GM13976 (cell line): ENCODE results near the gene NFASC.

Experiments used
- DNase-seq: peaks from one replicate; pipeline ENCODE4 v3.0.0; 2012; ENCODE audit warnings: low spot score
- in situ Hi-C: fragments of 300-500 bp; cut with MboI; formaldehyde crosslinking; loops from one replicate; pipeline ENCODE4 v1.12.0; 2022; ENCODE audit warnings: low sequenced_read_pairs, mixed read lengths, inconsistent platforms; ENCODE audit not compliant: unreplicated experiment
- TF ChIP-seq, protein P1 (sequence below): IDR thresholded peaks from 2 replicates; pipeline ENCODE4 v1.5.1; 2012; ENCODE audit warnings: borderline replicate concordance, mild to moderate bottlenecking; ENCODE audit not compliant: insufficient read depth; ENCODE audit errors: extremely low read depth, missing control alignments, control extremely low read depth

NFASC gene

DNA sequence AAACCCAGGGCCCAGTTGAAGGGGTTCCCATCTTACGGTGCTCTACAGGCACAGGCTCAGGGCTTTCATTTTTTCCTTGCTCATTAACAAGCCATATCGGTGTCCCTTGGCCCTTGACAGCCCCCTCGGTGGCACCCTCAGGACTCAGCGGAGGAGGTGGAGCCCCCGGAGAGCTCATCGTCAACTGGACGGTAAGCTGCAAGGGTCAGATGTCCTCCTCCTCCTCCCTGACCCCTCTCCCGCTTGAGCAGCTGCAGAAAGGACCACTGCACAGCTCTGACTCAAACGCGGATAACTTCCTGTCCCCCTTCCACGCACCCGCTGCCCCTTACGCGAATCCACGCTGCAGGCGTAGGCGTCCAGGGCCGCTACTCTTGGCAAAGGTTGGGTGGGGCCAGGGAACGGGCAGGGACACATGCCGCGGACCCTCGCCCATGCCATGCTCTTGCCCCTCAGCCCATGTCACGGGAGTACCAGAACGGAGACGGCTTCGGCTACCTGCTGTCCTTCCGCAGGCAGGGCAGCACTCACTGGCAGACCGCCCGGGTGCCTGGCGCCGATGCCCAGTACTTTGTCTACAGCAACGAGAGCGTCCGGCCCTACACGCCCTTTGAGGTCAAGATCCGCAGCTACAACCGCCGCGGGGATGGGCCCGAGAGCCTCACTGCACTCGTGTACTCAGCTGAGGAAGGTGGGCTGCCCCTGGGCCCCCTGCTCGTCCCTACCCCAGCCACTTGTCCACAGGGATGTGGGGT is 198.9 kb downstream of the NFASC start:
- TF ChIP-seq, protein P1, sequence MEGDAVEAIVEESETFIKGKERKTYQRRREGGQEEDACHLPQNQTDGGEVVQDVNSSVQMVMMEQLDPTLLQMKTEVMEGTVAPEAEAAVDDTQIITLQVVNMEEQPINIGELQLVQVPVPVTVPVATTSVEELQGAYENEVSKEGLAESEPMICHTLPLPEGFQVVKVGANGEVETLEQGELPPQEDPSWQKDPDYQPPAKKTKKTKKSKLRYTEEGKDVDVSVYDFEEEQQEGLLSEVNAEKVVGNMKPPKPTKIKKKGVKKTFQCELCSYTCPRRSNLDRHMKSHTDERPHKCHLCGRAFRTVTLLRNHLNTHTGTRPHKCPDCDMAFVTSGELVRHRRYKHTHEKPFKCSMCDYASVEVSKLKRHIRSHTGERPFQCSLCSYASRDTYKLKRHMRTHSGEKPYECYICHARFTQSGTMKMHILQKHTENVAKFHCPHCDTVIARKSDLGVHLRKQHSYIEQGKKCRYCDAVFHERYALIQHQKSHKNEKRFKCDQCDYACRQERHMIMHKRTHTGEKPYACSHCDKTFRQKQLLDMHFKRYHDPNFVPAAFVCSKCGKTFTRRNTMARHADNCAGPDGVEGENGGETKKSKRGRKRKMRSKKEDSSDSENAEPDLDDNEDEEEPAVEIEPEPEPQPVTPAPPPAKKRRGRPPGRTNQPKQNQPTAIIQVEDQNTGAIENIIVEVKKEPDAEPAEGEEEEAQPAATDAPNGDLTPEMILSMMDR = no peak
- in situ Hi-C loops = no loop called here
- no peak for DNase-seq

DNA sequence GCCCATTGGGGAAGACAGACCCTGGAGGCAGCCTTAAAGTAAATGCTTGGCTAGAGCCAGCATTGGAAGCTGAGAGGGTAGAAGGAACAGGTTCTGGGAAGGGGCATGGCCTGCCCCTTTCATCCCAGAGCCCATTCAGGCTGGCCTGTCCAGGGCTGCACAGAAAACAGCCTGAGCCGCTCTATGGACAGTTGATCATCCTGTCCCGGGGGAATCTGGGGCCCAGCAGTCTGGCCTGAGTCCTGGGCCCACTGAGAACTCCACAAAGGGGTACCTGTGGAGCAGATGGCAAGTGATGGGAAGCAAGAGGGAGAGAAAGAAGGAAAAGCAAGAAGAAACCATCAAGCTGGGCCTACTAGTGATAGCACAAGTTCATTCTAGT is 200.4 kb downstream of the NFASC start:
- TF ChIP-seq, protein P1 = no peak
- in situ Hi-C loops = no loop called here
- no peak for DNase-seq

DNA sequence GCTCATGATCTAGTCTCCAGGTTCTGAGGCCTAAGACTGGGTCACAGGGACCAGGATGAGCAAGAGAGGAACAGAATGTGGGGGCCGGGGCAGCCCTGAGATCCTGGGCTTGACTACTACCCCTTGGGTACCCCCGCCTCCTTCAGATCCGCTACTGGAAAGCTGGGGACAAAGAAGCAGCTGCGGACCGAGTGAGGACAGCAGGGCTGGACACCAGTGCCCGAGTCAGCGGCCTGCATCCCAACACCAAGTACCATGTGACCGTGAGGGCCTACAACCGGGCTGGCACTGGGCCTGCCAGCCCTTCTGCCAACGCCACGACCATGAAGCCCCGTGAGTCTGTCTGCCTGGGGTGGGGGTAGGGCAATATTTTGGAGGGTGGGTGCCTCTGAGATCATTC is 201.1 kb downstream of the NFASC start:
- in situ Hi-C loops = no loop called here
- peak; percentile 16 for DNase-seq
- TF ChIP-seq, protein P1 = no peak

DNA sequence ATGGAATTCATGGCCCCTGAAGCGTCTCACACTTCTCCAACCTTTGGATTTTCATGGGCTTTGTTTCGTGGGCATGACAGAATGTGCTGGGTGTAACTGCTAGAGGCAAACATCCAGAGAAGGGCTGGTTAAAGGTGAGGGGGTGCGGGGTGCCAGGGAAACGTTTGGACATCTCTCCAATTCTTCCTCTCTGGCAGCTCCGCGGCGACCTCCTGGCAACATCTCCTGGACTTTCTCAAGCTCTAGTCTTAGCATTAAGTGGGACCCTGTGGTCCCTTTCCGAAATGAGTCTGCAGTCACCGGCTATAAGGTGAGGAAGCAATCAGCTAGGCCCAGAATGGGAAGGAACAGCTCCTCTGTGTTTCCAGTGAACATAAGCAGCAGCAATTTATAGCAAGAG is 201.6 kb downstream of the NFASC start:
- in situ Hi-C loops = no loop called here
- no peak for DNase-seq
- TF ChIP-seq, protein P1 = no peak
